GM19467 (cell line): ENCODE measurements around the gene FAM200B.
A peak's percentile ranks its signal among the peaks of the same experiment; 100 is the strongest.

Experiments
- ATAC-seq: cut with Tn5 transposase; IDR thresholded peaks from one replicate; pipeline ENCODE4 v1.9.1; 2021; ENCODE audit warnings: mild to moderate bottlenecking, moderate library complexity; ENCODE audit not compliant: unreplicated experiment

FAM200B gene

DNA sequence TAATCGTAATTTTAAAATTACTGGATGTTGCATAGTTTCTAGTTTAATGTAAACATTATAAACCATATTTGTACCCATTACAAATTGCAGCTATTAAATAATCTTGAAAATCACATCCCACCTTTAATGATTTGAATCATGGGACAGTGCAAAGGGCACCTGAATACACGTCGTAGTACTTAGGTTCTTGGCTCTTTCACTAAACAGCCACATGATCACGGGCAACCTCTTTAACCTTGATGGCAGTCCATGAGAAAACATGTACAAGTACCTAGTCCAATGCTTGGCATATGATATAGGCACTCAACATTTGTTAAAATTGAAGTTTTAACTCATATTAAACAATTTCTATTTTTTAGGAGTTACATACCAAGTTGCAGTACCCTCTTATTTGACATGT is 14.6 kb upstream of the FAM200B start:
- ATAC-seq, result no peak

DNA sequence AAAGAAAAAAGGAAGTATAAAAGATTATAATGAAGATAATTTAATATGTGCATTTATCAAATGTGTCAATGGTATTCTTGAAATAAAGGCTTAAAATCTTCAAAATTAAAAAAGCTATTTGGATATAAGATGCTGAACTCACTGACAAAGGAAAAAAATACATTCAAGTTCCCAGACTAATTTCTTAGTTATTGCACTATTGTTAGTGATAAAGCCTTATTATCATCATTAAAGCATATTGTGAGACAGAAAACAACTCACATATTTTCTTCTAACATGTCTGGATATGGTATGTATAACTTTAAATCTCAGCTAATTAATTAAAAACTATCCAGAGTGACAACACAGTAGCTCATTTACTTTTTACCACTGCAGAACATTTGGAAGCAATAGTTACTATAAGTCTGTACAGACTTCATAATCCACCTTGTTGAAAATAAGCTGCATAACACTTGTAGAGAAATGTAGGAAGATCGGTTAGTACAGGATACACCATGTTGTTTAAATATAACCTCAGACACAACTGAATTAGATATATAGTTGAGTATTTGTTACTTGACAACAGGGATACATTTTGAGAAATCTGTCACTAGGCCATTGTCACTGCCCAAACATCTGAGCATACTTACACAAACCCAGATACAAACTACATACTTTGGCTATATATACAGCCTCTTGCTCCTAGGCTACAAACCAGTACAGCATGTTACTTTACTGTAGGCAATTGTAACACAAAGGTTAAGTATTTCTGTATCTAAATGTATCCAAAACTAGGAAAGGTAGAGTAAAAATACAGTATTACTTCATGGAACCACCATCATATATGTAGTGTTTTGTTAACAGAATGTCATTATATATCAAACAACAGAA is 12.8 kb upstream of the FAM200B start:
- no peak for ATAC-seq

DNA sequence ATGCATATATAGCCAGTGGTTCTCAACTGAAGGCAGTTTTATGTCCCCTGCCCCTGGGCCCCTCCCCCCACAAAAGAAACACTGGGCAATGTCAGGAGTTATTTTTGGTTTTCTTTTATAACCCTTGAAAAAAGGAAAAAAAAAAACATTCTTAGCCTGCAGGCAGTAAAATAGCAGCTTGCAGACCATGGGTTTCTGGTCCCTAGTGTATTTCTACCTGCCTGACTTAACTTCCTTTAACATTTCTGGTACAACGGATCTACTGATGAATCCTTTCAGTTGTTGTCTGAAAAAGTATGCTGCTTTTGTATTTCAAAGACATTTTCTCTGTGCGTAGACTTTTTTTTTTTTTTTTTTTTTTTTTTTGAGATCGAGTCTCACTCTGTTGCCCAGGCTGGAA is 11.1 kb upstream of the FAM200B start:
- ATAC-seq, result no peak

DNA sequence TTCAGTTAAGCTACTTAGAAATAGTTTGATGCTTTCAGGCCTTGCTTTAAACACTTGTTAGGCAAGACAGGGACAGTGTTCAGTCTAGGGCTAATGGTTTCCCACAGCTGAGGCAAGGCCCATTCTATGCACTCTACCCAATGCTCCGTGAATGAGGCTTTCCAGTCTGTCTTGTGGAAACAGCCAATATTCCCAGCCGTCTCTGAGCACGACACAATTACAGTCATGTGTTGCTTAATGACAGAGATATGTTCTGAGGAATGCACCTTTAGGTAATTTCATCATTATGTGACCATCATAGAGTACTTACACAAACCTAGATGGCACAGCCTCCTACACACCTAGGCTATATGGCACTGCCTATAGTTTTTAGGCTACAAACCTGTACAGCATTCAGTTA is 9.5 kb upstream of the FAM200B start:
- no peak for ATAC-seq

DNA sequence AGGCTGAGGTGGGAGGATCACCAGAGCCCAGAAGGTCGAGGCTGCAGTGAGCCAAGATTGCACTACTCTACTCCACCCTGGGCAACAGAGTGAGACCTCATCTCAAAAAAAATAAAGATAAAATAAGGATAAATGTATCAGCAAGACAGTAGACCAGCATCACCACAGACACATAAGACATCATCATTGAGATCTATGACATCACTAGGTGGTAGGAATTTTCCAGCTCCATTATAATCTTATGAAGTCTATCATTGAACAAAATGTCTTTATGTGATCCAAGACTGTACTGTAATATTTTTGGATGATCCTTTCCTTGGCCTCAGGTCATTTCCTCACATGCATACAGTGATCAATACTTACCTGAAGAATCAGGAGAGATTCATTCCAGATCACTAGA is 8.3 kb upstream of the FAM200B start:
- no peak for ATAC-seq

DNA sequence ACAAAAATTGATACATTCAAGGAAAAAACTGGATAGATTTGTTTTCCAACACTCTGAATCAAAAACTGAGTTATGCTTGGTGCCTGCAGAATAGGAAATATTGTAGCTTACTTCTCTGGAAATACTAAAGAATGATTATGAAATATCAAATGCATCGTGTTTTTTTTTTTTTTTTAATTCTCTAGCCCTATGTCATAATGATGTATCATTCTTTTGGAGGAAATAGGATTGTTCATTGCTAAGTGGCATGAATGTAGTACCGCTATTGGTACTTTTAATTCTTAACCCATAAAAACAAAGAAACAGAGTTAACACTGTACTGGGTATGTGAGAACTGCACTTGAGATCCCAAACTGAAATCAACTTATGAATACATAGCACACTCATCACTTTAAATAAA is 7.6 kb upstream of the FAM200B start:
- no peak for ATAC-seq

DNA sequence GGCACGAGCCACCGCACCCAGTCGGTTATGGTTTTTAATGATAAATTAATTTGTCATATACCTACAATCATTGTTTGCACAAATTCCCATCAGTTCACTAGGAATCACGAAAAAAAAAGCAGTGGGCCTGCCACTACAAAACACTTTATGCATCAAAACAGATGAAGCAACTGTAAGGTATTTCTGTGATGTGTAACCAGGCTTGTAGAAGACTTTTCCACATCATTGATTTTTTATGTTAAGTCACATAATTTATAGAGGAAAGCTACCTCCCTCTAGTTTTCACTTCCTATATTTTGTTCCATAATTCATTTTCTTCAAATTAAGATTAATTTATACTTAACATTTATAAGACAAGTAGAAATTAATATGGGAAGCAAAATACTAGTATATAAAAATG is 6.7 kb upstream of the FAM200B start:
- ATAC-seq, result no peak

DNA sequence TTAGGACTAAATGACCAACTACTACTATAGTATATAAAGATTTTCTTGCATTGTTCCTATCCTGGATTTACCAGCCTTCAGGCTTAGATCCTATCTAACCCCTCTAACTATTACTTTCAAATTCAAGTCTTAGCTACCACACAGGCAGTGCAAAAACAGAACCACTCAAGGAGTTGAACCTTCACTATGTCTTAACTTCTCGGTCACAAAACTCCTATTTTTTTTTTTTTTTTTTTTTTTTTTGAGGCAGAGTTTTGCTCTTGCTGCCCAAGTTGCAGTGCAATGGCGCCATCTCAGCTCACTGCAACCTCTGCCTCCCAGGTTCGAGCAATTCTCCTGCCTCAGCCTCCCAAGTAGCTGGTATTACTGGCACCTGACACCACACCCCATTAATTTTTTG is 6.3 kb upstream of the FAM200B start:
- ATAC-seq, result no peak

DNA sequence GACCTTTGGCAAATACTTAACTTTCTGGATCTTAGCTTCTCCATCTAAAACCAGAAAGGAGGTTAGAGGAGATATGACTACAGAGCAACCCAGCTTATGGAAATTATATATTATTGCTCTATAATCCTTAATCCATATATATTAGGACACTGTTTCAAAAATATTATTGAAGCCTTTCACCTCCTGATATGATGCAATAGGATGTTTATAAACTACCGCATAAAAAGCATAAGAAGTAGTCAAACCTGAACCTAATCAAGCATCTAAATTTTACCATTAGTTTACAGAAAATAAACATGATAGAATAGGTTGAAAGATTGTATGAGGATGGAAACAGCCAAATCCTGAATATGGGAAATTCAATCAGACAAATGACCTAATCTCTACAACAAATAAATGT is 5.6 kb upstream of the FAM200B start:
- ATAC-seq, result no peak

DNA sequence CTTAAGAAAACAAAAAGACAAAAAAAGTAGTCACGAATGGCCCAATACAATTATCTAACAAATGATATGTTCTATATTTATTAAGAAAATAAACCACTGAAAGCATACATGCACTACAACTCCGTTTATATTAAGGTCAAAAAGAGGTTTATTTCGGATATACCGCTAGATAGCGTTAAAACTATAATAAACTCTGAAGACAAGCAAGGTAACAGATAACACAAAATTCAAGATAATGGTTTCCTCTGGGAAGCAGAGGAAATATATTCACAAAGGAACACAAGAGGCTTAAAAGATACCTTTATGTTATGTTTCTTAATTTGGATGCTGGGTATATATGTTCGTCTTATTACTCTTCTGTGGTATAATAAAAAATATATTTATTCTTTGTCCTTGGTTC is 4.7 kb upstream of the FAM200B start:
- no peak for ATAC-seq

DNA sequence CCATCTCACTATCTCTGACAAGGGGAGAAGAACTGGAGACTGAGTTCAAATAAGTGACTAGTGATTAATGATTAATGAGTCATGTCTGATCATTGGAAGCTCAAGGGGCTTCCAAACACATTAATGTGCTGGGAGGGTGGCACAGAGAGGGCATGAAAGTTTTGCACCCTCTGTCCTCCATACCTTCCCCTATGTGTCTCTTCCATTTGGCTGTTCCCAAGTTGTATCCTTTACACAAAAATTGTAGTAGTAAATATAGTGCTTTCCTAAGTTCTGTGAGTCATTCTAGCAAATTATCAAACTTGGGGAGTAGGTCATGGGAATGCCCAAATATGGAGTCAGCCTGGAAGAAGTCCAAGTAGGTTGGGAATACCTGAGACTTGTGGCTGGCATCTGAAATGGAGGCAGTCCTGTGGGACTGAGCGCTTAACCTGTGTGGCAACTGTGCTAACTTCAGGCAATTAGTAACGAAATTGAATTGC is 4.1 kb upstream of the FAM200B start:
- ATAC-seq, result no peak

DNA sequence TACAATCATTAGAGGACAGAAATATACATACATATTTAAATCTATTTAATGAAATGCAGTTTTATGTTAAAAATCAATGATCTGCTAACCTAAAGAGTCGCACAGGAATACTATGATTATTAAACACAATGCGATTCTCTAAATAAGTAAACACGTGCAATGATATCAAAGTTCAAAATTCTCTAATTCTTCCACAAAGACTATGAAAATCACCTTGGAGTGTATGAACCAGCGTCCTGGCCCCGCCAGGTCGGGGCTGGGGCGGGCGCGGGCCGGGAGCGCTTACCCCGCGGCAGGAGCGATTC is 608 bp upstream of the FAM200B start:
- ATAC-seq, result no peak

DNA sequence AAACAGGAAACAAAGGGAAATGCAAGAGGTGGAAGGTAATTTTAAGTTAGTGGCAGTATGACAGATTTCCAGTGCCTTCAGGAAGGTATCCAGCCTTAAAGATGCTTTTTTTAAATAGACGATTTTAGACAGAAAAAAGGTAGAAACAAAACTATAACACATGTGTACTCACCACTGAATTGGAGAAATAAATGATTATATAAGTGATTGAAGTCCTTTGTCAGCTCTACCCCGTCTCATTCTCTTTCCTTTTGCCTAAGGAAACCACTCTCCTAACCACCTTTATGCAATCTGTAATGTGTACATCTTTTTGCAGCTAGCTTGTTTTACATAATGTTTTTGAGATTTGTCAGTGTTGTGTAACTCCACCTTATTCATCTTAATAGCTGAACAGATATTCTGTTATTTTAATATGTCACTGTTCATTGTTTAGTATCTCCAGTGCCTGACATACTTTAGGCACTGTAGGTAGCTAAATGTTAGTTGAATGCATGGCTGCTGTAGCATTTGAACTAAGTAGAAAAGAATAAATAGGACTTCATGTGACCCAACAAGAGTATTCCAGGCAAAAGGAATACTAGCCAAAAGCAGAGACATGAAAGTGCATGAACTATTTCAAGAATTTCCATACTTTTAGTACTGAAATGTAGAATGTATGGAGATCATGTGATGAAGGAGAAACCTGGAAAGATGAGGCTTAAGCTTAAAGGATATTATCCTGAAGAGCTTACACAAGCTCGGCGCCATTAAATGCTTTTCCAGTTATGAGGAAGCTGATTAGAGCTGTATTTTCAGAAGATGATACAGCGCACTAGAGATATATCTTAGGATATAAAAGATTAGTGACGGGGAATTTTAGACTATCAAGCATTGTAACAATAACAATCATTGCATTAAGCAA is 865 bp downstream of the FAM200B start:
- peak; percentile 1 for ATAC-seq

DNA sequence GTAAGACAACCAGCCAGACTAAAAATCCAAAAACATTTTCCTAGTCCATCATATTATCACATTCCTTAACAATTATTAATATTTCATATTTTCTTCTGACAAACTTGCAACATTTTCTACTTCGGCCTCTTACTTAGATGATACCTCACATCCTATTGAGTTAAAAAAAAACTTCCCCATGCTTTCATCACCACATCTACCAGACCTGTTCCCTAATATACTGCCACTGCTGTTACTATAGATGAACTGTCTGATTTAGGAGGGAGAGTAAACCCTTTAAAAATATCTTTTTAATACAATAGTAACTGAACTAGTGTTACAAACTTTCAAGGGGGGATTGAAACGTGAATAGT is 1.5 kb downstream of the FAM200B start:
- no peak for ATAC-seq

DNA sequence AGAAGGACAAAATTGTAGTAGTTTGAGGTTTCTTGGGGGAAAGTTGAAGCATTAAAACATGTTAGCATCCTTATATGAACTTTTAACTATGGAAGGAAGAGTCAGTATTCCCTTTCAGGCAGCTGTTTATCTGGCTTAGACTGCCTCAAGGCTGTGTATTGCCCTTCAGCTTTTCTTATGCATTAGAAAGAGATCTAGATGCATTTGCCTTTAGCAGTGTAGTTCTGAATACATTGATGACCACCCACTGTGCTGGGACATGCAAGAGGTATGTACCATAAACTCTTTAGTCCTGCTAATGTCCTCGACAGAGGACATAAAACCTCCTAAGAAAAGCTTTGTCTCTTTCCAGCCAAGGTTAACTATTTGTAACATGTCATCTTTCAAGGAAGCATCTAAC is 2.9 kb downstream of the FAM200B start:
- no peak for ATAC-seq

DNA sequence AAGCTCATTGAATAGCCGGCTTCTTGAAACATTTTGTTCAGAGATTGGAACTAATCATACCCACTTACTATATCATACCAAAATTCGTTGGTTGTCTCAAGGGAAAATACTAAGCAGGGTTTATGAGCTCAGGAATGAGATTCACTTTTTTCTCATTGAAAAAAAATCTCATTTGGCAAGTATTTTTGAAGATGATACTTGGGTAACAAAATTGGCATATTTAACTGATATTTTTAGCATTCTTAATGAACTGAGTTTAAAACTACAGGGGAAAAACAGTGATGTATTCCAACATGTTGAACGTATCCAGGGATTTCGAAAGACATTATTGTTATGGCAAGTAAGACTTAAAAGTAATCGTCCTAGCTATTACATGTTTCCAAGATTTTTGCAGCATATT is 6.4 kb downstream of the FAM200B start:
- no peak for ATAC-seq

DNA sequence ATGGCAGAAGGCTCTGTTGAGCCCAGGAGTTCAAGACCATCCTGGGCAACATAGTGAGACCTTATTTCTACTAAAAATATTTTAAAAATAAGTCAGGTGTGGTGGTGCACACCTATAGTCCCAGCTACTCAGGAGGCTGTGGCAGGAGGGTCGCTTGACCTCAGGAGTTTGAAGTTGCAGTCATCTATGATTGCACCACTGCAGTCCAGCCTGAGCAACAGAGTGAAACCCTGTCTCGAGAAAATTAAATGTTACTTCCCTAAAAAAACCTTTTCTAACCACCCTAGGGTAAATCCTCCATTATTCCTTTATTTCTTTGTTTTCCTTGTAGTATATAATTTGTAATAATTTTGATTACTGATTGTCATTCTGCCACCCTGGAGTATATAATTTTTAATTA is 7.9 kb downstream of the FAM200B start:
- no peak for ATAC-seq

DNA sequence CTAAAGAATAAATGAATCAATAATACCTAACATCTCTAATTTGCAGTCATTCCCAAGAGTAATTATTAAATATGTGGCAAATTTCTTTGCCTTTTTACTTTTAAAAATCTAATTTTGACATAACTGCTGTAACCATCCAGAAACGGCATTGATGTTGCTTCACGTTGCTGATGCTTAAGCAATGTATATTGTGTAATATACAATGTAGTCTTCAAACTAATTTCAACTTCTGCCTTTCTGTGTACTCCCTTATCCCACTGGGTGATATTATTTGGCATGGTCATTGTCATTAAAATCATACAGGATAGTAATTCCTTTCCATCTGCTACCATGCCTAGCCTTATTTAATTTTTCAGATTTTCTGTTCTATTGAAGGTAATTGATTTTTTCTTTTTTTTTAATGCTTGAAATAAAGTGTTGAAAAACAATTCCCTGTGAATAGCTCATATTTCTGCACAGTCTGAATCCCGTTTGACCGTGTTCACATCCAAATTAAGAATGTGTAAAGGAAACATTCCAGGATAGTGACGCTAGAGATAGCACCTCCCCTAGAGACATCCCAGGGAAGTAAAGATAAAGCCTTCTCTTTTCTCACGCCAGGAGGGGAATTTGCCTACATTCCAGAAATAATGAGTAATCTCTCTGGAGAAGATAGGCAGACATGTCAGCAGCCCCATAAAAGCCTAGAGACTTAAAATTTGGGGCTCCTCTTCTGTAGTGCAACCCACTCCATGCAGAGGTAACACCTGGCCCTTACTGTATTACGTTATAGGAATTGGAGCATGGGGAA is 8.6 kb downstream of the FAM200B start:
- ATAC-seq, result no peak

DNA sequence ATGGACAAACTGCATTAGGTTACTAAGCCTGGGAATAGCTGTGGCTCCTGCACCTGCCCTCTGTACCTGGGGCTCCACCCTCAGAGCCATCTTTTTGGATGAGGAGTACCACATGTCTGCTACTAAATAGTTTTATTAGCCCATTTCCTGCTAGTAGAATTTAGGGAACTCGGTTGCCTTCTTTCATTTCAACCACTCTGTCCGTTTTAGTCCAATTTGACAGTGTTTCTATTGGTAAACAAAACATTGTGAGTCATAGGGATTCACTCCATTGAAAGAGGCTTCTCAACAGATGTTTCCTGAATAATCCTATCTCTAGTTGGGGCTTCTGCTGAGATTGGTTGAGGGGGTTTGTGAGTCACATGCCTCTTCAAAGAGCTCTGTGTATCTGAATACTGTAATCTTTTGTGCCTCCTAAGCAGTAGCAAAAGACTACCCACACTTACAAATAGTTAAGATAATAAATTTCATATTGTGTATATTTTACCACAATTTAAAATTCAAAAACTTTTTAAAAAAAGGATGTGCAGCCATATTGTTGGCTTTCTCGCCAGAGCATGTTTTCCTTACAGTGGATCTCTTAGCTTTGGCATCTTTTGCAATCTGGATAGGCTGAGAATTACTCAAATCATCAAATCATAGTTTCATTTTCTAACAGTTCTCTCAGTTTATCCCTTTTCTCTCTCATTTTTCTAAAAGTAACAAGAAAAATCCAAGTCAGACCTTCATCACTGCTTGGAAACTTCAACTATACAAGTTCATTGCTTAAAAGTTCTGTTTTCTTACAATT is 9.9 kb downstream of the FAM200B start:
- ATAC-seq, result no peak

DNA sequence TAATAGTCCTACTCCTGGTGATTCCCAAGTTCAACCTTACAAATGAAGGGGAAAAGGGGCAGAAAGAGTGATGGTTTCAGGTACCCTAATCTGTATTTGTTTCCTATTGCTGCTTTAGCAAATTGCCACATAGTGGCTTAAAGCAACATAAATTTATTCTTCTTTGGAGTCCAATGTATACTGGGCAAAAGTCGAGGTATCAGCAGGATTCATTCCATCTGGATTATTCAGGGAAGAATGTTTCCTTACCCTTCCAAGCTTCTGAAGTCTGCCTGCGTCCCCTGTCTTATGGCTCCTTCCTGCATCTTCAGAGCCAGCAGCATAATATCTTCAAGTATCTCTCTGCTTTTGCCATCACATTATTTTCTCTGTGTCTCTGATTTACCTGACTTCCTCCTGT is 11.0 kb downstream of the FAM200B start:
- no peak for ATAC-seq

DNA sequence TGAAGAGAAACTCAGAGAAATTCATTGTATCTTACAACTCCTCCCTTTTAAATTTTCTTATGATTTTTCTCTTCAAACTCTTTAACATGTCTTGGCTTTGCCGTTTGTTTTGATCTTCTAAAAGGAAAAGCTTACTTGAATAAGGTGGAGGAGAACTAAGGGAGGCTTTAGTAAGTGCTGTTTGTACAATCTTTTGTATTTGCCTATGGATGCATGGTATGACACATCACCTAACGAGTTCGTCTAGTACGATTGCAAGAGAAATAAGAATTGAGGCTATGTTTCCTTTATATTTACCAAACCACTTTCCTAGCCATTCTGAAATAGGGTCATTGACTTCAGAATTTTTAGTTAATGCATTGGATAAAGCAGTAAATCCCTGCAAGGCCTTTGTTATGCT is 12.8 kb downstream of the FAM200B start:
- ATAC-seq, result no peak
